Liver (tissue), 9 donors: ENCODE measurements around the gene GPR180. TPM values are rescaled to one million over a fixed set of nuclear protein-coding genes. Genes with fewer than 3 reads are reported as not detected.

Source experiments
- DNase-seq: peaks from one replicate; pipeline ENCODE4 v3.0.0-alpha.2; 2017; ENCODE audit warnings: low spot score
- H3K27ac ChIP-seq, 2 donors: one replicate each; pipeline ENCODE4 v1.7.0; 2013; ENCODE audit warnings: inconsistent platforms in 2 of 2, low read length in 2 of 2, control low read depth in 1 of 2, low read depth in 1 of 2, mild to moderate bottlenecking in 1 of 2
- H3K27me3 ChIP-seq, 4 donors: one replicate each; pipeline versions ENCODE4 v1.6.1 to v1.7.0; 2013; ENCODE audit warnings: low read length in 3 of 4, inconsistent platforms in 1 of 4, mild to moderate bottlenecking in 1 of 4, moderate library complexity in 1 of 4; ENCODE audit not compliant: control insufficient read depth in 4 of 4, insufficient read depth in 4 of 4
- H3K36me3 ChIP-seq, 4 donors: one replicate each; pipeline versions ENCODE4 v1.6.1 to v1.7.0; 2013; ENCODE audit warnings: low read length in 3 of 4, mild to moderate bottlenecking in 3 of 4, low read depth in 1 of 4, moderate library complexity in 1 of 4; ENCODE audit not compliant: control insufficient read depth in 4 of 4, insufficient read depth in 3 of 4
- H3K4me1 ChIP-seq, 4 donors: one replicate each; pipeline versions ENCODE4 v1.6.1 to v1.7.0; 2013; ENCODE audit warnings: low read length in 3 of 4, mild to moderate bottlenecking in 3 of 4, moderate library complexity in 1 of 4; ENCODE audit not compliant: control insufficient read depth in 4 of 4, insufficient read depth in 4 of 4
- H3K4me3 ChIP-seq, 3 donors: one replicate each; pipeline versions ENCODE4 v1.6.1 to v1.7.0; 2013; ENCODE audit warnings: low read length in 3 of 3, control low read depth in 1 of 3, low read depth in 1 of 3, mild to moderate bottlenecking in 1 of 3
- H3K9ac ChIP-seq, 2 donors: one replicate each; pipeline ENCODE4 v1.7.0; 2013; ENCODE audit warnings: low read length in 2 of 2, mild to moderate bottlenecking in 2 of 2, moderate library complexity in 2 of 2, control low read depth in 1 of 2, low read depth in 1 of 2
- H3K9me3 ChIP-seq, 4 donors: one replicate each; pipeline versions ENCODE4 v1.6.1 to v1.7.0; 2013; ENCODE audit warnings: low read length in 3 of 4; ENCODE audit not compliant: control insufficient read depth in 4 of 4
- EGR1 ChIP-seq, 2 donors: IDR thresholded peaks; 2 replicates each; pipeline ENCODE4 v1.6.1; 2016 to 2018; ENCODE audit warnings: antibody characterized with exemption in 2 of 2, low read depth in 2 of 2
- FOXA1 ChIP-seq: IDR thresholded peaks from 2 replicates; pipeline ENCODE4 v1.6.1; 2016; ENCODE audit warnings: antibody characterized with exemption
- FOXA2 ChIP-seq: IDR thresholded peaks from 2 replicates; pipeline ENCODE4 v1.6.1; 2016; ENCODE audit warnings: antibody characterized with exemption
- GABPA ChIP-seq, 2 donors: IDR thresholded peaks in 1 of 2; conservative IDR thresholded peaks in 1 of 2; 2 replicates each; pipeline ENCODE4 v1.6.1; 2016; ENCODE audit warnings: antibody characterized with exemption in 2 of 2, mild to moderate bottlenecking in 1 of 2, moderate library complexity in 1 of 2
- HNF4A ChIP-seq, 2 donors: conservative IDR thresholded peaks; 2 replicates each; pipeline ENCODE4 v1.6.1; 2016; ENCODE audit warnings: antibody characterized with exemption in 2 of 2, mild to moderate bottlenecking in 2 of 2
- HNF4G ChIP-seq: IDR thresholded peaks from 2 replicates; pipeline ENCODE4 v1.6.1; 2016; ENCODE audit warnings: antibody characterized with exemption
- JUND ChIP-seq, 2 donors: IDR thresholded peaks; 2 replicates each; pipeline ENCODE4 v1.6.1; 2016; ENCODE audit warnings: antibody characterized with exemption in 2 of 2
- NR2F2 ChIP-seq: IDR thresholded peaks from 2 replicates; pipeline ENCODE4 v1.6.1; 2016; ENCODE audit warnings: antibody characterized with exemption
- RAD21 ChIP-seq, 2 donors: IDR thresholded peaks; 2 replicates each; pipeline ENCODE4 v1.6.1; 2016; ENCODE audit warnings: antibody characterized with exemption in 2 of 2, mild to moderate bottlenecking in 2 of 2
- RXRA ChIP-seq, 2 donors: IDR thresholded peaks; 2 replicates each; pipeline ENCODE4 v1.6.1; 2017 to 2018; ENCODE audit warnings: antibody characterized with exemption in 2 of 2, mild to moderate bottlenecking in 1 of 2
- SP1 ChIP-seq: IDR thresholded peaks from 2 replicates; pipeline ENCODE4 v1.6.1; 2018; ENCODE audit warnings: antibody characterized with exemption, mild to moderate bottlenecking
- TAF1 ChIP-seq: conservative IDR thresholded peaks from 2 replicates; pipeline ENCODE4 v1.6.1; 2016; ENCODE audit warnings: antibody characterized with exemption, mild to moderate bottlenecking
- YY1 ChIP-seq: IDR thresholded peaks from 2 replicates; pipeline ENCODE4 v1.6.1; 2016; ENCODE audit warnings: antibody characterized with exemption, mild to moderate bottlenecking
- WGBS: extraction: QIAGEN DNeasy Blood & Tissue Kit; methylation state at CpG from one replicate; pipeline ENCODE4 v1.1.7; 2013; 5-methylcytosine and 5-hydroxymethylcytosine counted together
- polyA plus RNA-seq, 2 donors: library from polyadenylated mRNA; stranded (reverse) in 1 of 2; unstranded in 1 of 2; fragments of 200-250 nt in 1 of 2; fragments of >200 nt in 1 of 2; fragmentation: Nextera tagmentation in 1 of 2; extraction: Ambion mirVana in 1 of 2; gene quantifications; one replicate each; pipeline versions ENCODE4 v1.2.1 to v1.2.3, GENCODE V29; 2013 to 2015
- total RNA-seq, 2 donors: library from RNA; depleted of rRNA; stranded (reverse); fragments of >200 nt; gene quantifications; one replicate each; pipeline ENCODE4 v1.2.3, GENCODE V29; 2014
- TF ChIP-seq, protein P1 (sequence below): IDR thresholded peaks from 2 replicates; pipeline ENCODE4 v1.6.1; 2016; ENCODE audit warnings: antibody characterized with exemption, mild to moderate bottlenecking
- TF ChIP-seq, protein P2 (sequence below): IDR thresholded peaks from 2 replicates; pipeline ENCODE4 v1.6.1; 2016; ENCODE audit warnings: antibody characterized with exemption
- TF ChIP-seq, protein P3 (sequence below): fragments of 150-350 bp; IDR thresholded peaks from 2 replicates; pipeline ENCODE4 v1.5.1; 2017; ENCODE audit warnings: improper control_type of control experiment, low read depth, low read length; ENCODE audit not compliant: missing input control
- TF ChIP-seq, protein P4 (sequence below): IDR thresholded peaks from 2 replicates; pipeline ENCODE4 v1.6.1; 2016; ENCODE audit warnings: antibody characterized with exemption
- TF ChIP-seq, protein P5 (sequence below): IDR thresholded peaks from 2 replicates; pipeline ENCODE4 v1.6.1; 2016; ENCODE audit warnings: antibody characterized with exemption
- donor health status: healthy.
- donor health status: healthy.
- donor health status: healthy.
- donor health status: healthy.
- donor health status: healthy.

Gene GPR180
- total and polyA plus RNA-seq, 4 donors = 2.1 to 8.3 (median 2.8) TPM

DNA sequence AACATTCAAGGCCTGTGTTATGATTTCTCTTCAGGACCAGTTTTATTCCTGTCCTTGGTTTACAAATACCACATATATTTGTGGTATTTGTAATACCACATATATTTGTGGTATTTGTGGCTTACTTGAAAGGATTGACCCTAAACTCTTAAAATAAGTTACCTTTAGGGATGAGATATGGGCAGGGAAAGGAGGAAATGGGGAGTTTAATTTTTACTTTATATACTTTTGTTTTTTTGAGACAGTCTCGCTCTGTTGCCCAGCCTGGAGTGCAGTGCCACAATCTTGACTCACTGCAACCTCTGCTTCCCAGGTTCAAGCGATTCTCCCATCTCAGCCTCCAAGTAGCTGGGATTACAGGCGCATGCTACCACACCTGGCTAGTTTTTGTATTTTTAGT, 3.4 kb upstream of the GPR180 start:
- WGBS = 98% methylated on average over 3 of the region's 3 CpGs
- no peak for DNase-seq
- H3K27ac ChIP-seq = peak overlapping the region in 1 of 2 donors; percentile 5
- H3K9ac ChIP-seq = no peak overlapping the region
- H3K4me1 ChIP-seq = peaks cover 8 to 46% (median 27%) of the 10 kb centered on the region in 4 donors
- no peaks in the 10 kb centered on the region for H3K9me3 ChIP-seq
- H3K36me3 ChIP-seq = no peaks in the 10 kb centered on the region
- H3K4me3 ChIP-seq = no peak overlapping the region
- H3K27me3 ChIP-seq = no peaks in the 10 kb centered on the region
- TF ChIP-seq, protein P1, sequence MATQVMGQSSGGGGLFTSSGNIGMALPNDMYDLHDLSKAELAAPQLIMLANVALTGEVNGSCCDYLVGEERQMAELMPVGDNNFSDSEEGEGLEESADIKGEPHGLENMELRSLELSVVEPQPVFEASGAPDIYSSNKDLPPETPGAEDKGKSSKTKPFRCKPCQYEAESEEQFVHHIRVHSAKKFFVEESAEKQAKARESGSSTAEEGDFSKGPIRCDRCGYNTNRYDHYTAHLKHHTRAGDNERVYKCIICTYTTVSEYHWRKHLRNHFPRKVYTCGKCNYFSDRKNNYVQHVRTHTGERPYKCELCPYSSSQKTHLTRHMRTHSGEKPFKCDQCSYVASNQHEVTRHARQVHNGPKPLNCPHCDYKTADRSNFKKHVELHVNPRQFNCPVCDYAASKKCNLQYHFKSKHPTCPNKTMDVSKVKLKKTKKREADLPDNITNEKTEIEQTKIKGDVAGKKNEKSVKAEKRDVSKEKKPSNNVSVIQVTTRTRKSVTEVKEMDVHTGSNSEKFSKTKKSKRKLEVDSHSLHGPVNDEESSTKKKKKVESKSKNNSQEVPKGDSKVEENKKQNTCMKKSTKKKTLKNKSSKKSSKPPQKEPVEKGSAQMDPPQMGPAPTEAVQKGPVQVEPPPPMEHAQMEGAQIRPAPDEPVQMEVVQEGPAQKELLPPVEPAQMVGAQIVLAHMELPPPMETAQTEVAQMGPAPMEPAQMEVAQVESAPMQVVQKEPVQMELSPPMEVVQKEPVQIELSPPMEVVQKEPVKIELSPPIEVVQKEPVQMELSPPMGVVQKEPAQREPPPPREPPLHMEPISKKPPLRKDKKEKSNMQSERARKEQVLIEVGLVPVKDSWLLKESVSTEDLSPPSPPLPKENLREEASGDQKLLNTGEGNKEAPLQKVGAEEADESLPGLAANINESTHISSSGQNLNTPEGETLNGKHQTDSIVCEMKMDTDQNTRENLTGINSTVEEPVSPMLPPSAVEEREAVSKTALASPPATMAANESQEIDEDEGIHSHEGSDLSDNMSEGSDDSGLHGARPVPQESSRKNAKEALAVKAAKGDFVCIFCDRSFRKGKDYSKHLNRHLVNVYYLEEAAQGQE = no peak
- TF ChIP-seq RXRA (IDR thresholded peaks at IDR 0.05) (no peak), RAD21 (IDR thresholded peaks at IDR 0.05) (no peak), TAF1 (no peak), JUND (IDR thresholded peaks at IDR 0.05) (no peak), EGR1 (IDR thresholded peaks at IDR 0.05; ENCODE audit: low read depth in 2 of 2) (no peak)

DNA sequence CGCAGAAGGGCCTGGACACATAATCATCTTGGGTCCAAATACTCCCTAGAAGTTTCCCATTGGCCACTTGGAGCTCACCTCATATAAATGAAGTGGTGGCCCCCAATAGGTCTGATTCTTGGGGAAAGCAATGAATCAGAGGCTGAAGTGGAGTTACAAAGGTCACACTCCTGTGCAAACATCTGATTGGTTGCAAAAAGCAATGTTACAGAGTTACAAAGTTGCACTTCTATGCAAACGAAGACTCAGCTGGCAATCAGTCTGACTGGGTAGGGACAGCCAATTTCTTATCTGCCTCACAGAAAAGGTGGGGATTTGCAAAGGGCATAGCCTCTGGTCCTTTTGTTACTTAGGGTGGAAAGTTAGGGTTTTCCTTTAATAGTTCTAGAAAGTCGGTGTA, 1.8 kb upstream of the GPR180 start:
- 57% methylated on average over 3 of the region's 3 CpGs for WGBS
- no peaks in the 10 kb centered on the region for H3K27me3 ChIP-seq
- no peak for DNase-seq
- H3K9me3 ChIP-seq = no peaks in the 10 kb centered on the region
- no peaks in the 10 kb centered on the region for H3K36me3 ChIP-seq
- peak overlapping the region; percentile 81 to 83 for H3K27ac ChIP-seq
- no peak overlapping the region for H3K4me3 ChIP-seq
- H3K4me1 ChIP-seq = peaks cover 4 to 34% (median 20%) of the 10 kb centered on the region in 4 donors
- H3K9ac ChIP-seq = no peak overlapping the region
- TF ChIP-seq FOXA2 = peak; percentile 57
- no peak for TF ChIP-seq YY1
- TF ChIP-seq, protein P2, sequence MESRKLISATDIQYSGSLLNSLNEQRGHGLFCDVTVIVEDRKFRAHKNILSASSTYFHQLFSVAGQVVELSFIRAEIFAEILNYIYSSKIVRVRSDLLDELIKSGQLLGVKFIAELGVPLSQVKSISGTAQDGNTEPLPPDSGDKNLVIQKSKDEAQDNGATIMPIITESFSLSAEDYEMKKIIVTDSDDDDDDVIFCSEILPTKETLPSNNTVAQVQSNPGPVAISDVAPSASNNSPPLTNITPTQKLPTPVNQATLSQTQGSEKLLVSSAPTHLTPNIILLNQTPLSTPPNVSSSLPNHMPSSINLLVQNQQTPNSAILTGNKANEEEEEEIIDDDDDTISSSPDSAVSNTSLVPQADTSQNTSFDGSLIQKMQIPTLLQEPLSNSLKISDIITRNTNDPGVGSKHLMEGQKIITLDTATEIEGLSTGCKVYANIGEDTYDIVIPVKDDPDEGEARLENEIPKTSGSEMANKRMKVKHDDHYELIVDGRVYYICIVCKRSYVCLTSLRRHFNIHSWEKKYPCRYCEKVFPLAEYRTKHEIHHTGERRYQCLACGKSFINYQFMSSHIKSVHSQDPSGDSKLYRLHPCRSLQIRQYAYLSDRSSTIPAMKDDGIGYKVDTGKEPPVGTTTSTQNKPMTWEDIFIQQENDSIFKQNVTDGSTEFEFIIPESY = no peak
- peak in 1 of 2 donors; percentile 72 for TF ChIP-seq JUND (IDR thresholded peaks at IDR 0.05)
- peak; percentile 29 for TF ChIP-seq TAF1
- TF ChIP-seq HNF4A (conservative IDR thresholded peaks at IDR 0.05) = peak; percentile 83 to 85
- TF ChIP-seq GABPA (IDR thresholded peaks at IDR 0.05 in 1 of 2, conservative IDR thresholded peaks at IDR 0.05 in 1 of 2) = peak in 1 of 2 donors; percentile 17
- TF ChIP-seq RAD21 (IDR thresholded peaks at IDR 0.05) = peak in 1 of 2 donors; percentile 8
- TF ChIP-seq, protein P1 = peak; percentile 54
- peak; percentile 92 for TF ChIP-seq SP1
- TF ChIP-seq, protein P3, sequence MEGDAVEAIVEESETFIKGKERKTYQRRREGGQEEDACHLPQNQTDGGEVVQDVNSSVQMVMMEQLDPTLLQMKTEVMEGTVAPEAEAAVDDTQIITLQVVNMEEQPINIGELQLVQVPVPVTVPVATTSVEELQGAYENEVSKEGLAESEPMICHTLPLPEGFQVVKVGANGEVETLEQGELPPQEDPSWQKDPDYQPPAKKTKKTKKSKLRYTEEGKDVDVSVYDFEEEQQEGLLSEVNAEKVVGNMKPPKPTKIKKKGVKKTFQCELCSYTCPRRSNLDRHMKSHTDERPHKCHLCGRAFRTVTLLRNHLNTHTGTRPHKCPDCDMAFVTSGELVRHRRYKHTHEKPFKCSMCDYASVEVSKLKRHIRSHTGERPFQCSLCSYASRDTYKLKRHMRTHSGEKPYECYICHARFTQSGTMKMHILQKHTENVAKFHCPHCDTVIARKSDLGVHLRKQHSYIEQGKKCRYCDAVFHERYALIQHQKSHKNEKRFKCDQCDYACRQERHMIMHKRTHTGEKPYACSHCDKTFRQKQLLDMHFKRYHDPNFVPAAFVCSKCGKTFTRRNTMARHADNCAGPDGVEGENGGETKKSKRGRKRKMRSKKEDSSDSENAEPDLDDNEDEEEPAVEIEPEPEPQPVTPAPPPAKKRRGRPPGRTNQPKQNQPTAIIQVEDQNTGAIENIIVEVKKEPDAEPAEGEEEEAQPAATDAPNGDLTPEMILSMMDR = no peak
- peak; percentile 52 to 57 for TF ChIP-seq RXRA (IDR thresholded peaks at IDR 0.05)
- peak; percentile 65 for TF ChIP-seq HNF4G
- no peak for TF ChIP-seq EGR1 (IDR thresholded peaks at IDR 0.05; ENCODE audit: low read depth in 2 of 2)
- TF ChIP-seq NR2F2 = no peak
- TF ChIP-seq, protein P4, sequence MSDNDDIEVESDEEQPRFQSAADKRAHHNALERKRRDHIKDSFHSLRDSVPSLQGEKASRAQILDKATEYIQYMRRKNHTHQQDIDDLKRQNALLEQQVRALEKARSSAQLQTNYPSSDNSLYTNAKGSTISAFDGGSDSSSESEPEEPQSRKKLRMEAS = peak; percentile 10
- no peak for TF ChIP-seq FOXA1
- TF ChIP-seq, protein P5, sequence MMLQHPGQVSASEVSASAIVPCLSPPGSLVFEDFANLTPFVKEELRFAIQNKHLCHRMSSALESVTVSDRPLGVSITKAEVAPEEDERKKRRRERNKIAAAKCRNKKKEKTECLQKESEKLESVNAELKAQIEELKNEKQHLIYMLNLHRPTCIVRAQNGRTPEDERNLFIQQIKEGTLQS = peak; percentile 35
